Measurements from ENCODE around the gene TROAP. TPM values are rescaled to one million over a fixed set of nuclear protein-coding genes. Genes with fewer than 3 reads are reported as not detected.

Gene TROAP
- total and polyA plus RNA-seq, 8 donors = 0.08 to 1.3 (median 0.46) TPM; not detected in 1

- H3K4me3 ChIP-seq = no peak overlapping the region
- 71 to 80% methylated on average over 5 of the region's 5 CpGs for WGBS, 2 donors
- H3K9me3 ChIP-seq = no peaks in the 10 kb centered on the region
- intact Hi-C loops (cut with DNase I) = no loop called here
- ATAC-seq = no peak
- H3K27me3 ChIP-seq = peaks cover 0 to 15% (median 0%) of the 10 kb centered on the region in 4 donors
- H3K36me3 ChIP-seq = no peaks in the 10 kb centered on the region
- no peak for DNase-seq
- H3K4me1 ChIP-seq = peaks cover 7 to 10% (median 7%) of the 10 kb centered on the region in 3 donors
- FAIRE-seq = no peak
- no peak overlapping the region for H3K27ac ChIP-seq
- no peak for TF ChIP-seq CTCF (IDR thresholded peaks at IDR 0.05)
Measured at GRCh38 chr12:49294804-49295081, 28.3 kb upstream of the TROAP start.

GRCh38 chr12:49295082-49295936 lies 27.7 kb upstream of the TROAP start, which contains the start of gene PRPH:
TSS of gene PRPH (plus strand) at chr12:49295147. CDS start at chr12:49295201, 54 bp downstream.
- no peak within 1 kb of the TSS for H3K27ac ChIP-seq
- H3K4me1 ChIP-seq = peaks cover 7 to 10% (median 7%) of the 10 kb centered on the region in 3 donors
- DNase-seq = peak in 3 of 6 donors; percentile 39 to 76 (median 66)
- peak within 1 kb of the TSS in 1 of 4 donors; percentile 10 for H3K4me3 ChIP-seq
- ATAC-seq = peak in 1 of 4 donors; percentile 32
- 17 to 19% methylated on average over 76 to 82 of the region's 82 CpGs for WGBS, 2 donors
- H3K27me3 ChIP-seq = peaks cover 0 to 15% (median 0%) of the 10 kb centered on the region in 4 donors
- no peak for TF ChIP-seq CTCF (IDR thresholded peaks at IDR 0.05)
- no peaks in the 10 kb centered on the region for H3K9me3 ChIP-seq
- H3K36me3 ChIP-seq = no peaks in the 10 kb centered on the region
- no peak for FAIRE-seq
- intact Hi-C loops (cut with DNase I) = no loop called here

- no peak overlapping the region for H3K27ac ChIP-seq
- TF ChIP-seq CTCF (IDR thresholded peaks at IDR 0.05) = peak; percentile 70 to 81 (median 75)
- H3K36me3 ChIP-seq = no peaks in the 10 kb centered on the region
- FAIRE-seq = no peak
- H3K4me3 ChIP-seq = peak overlapping the region in 2 of 4 donors; percentile 27 to 30
- intact Hi-C loops (cut with DNase I) = no loop called here
- DNase-seq = peak in 5 of 6 donors; percentile 42 to 87 (median 73)
- H3K27me3 ChIP-seq = peaks cover 0 to 15% (median 0%) of the 10 kb centered on the region in 4 donors
- peaks cover 7 to 10% (median 7%) of the 10 kb centered on the region in 3 donors for H3K4me1 ChIP-seq
- WGBS, 2 donors = 17 to 19% methylated on average over 46 to 54 of the region's 54 CpGs
- H3K9me3 ChIP-seq = no peaks in the 10 kb centered on the region
- ATAC-seq = peak; percentile 80 to 86 (median 83)
Measured at GRCh38 chr12:49296034-49296835, 26.8 kb upstream of the TROAP start.

- peak overlapping the region in 2 of 4 donors; percentile 27 to 30 for H3K4me3 ChIP-seq
- peak; percentile 43 to 78 (median 52) for DNase-seq
- intact Hi-C loops (cut with DNase I) = no loop called here
Measured at GRCh38 chr12:49296836-49297694, 26.0 kb upstream of the TROAP start.

More at GRCh38 chr12:49296836-49297694, 26.0 kb upstream of the TROAP start:
- TF ChIP-seq CTCF (IDR thresholded peaks at IDR 0.05) = no peak
- no peaks in the 10 kb centered on the region for H3K36me3 ChIP-seq
- FAIRE-seq (no peak), ATAC-seq (peak; percentile 73 to 84 (median 74))
- no peaks in the 10 kb centered on the region for H3K9me3 ChIP-seq
- peaks cover 0 to 15% (median 0%) of the 10 kb centered on the region in 4 donors for H3K27me3 ChIP-seq
- no peak overlapping the region for H3K27ac ChIP-seq
- 2% methylated on average over 63 to 76 of the region's 77 CpGs for WGBS, 2 donors
- peaks cover 7 to 10% (median 7%) of the 10 kb centered on the region in 3 donors for H3K4me1 ChIP-seq
